ENCODE measurements around the gene APOBEC3H. TPM values are rescaled to one million over a fixed set of nuclear protein-coding genes. Genes with fewer than 3 reads are reported as not detected.

The APOBEC3H gene
- total RNA-seq, 1 experiment from 2014 or later: not detected

GRCh38 chr22:39091126-39092081 lies 5.6 kb upstream of the APOBEC3H start:
- POLR2A ChIA-PET (ENCODE audit: low non-redundant PET): no interaction called here
- Histone ChIP-seq H3K4me3 (ENCODE audit: low read depth, low read length, poor library complexity, severe bottlenecking) (no peak overlapping the region), H3K27me3 (replicated peaks; ENCODE audit: insufficient read depth, low read depth, low read length, poor library complexity) (no peaks in the 10 kb centered on the region), H3K9me3 (ENCODE audit: low read depth, low read length, poor library complexity, severe bottlenecking) (no peaks in the 10 kb centered on the region), H3K27ac (ENCODE audit: low read depth, low read length, poor library complexity, severe bottlenecking) (no peak overlapping the region), H3K4me1 (ENCODE audit: insufficient read depth, low read length, poor library complexity, severe bottlenecking) (no peaks in the 10 kb centered on the region), H3K36me3 (ENCODE audit: insufficient read depth, low read length, poor library complexity, severe bottlenecking) (no peaks in the 10 kb centered on the region)
- no peak for TF ChIP-seq EZH2 (IDR thresholded peaks at IDR 0.05; ENCODE audit: borderline replicate concordance, low read depth, low read length, poor library complexity, severe bottlenecking)
- no peak for TF ChIP-seq CTCF (conservative IDR thresholded peaks at IDR 0.05; ENCODE audit: low read depth, low read length)
- intact Hi-C loops (cut with micrococcal nuclease; ENCODE audit: unreplicated experiment): no loop called here
- CTCF ChIA-PET: no interaction called here
- DNase-seq (ENCODE audit: low spot score): no peak
- no TSS peak for BruUV-seq (replicated peaks)

- no peaks in the 10 kb centered on the region for H3K9me3 ChIP-seq (ENCODE audit: low read depth, low read length, poor library complexity, severe bottlenecking)
- intact Hi-C loops (cut with micrococcal nuclease; ENCODE audit: unreplicated experiment): no loop called here
- no peaks in the 10 kb centered on the region for H3K27me3 ChIP-seq (replicated peaks; ENCODE audit: insufficient read depth, low read depth, low read length, poor library complexity)
- H3K36me3 ChIP-seq (ENCODE audit: insufficient read depth, low read length, poor library complexity, severe bottlenecking): no peaks in the 10 kb centered on the region
- DNase-seq (ENCODE audit: low spot score): no peak
- ChIA-PET POLR2A (ENCODE audit: low non-redundant PET) (no interaction called here), CTCF (no interaction called here)
- H3K27ac ChIP-seq (ENCODE audit: low read depth, low read length, poor library complexity, severe bottlenecking): no peak overlapping the region
- no peaks in the 10 kb centered on the region for H3K4me1 ChIP-seq (ENCODE audit: insufficient read depth, low read length, poor library complexity, severe bottlenecking)
- no TSS peak for BruUV-seq (replicated peaks)
- no peak overlapping the region for H3K4me3 ChIP-seq (ENCODE audit: low read depth, low read length, poor library complexity, severe bottlenecking)
- TF ChIP-seq CTCF (conservative IDR thresholded peaks at IDR 0.05; ENCODE audit: low read depth, low read length) (no peak), EZH2 (IDR thresholded peaks at IDR 0.05; ENCODE audit: borderline replicate concordance, low read depth, low read length, poor library complexity, severe bottlenecking) (no peak)
Measured at GRCh38 chr22:39092111-39092862, 4.8 kb upstream of the APOBEC3H start.

- CTCF ChIA-PET: no interaction called here
- no TSS peak for BruUV-seq (replicated peaks)
- no peak overlapping the region for H3K27ac ChIP-seq (ENCODE audit: low read depth, low read length, poor library complexity, severe bottlenecking)
- no peak overlapping the region for H3K4me3 ChIP-seq (ENCODE audit: low read depth, low read length, poor library complexity, severe bottlenecking)
- no peaks in the 10 kb centered on the region for H3K27me3 ChIP-seq (replicated peaks; ENCODE audit: insufficient read depth, low read depth, low read length, poor library complexity)
- TF ChIP-seq EZH2 (IDR thresholded peaks at IDR 0.05; ENCODE audit: borderline replicate concordance, low read depth, low read length, poor library complexity, severe bottlenecking) (no peak), CTCF (conservative IDR thresholded peaks at IDR 0.05; ENCODE audit: low read depth, low read length) (no peak)
- H3K36me3 ChIP-seq (ENCODE audit: insufficient read depth, low read length, poor library complexity, severe bottlenecking): no peaks in the 10 kb centered on the region
- no peaks in the 10 kb centered on the region for H3K4me1 ChIP-seq (ENCODE audit: insufficient read depth, low read length, poor library complexity, severe bottlenecking)
- DNase-seq (ENCODE audit: low spot score): no peak
- POLR2A ChIA-PET (ENCODE audit: low non-redundant PET): no interaction called here
- intact Hi-C loops (cut with micrococcal nuclease; ENCODE audit: unreplicated experiment): no loop called here
- H3K9me3 ChIP-seq (ENCODE audit: low read depth, low read length, poor library complexity, severe bottlenecking): no peaks in the 10 kb centered on the region
Measured at GRCh38 chr22:39094717-39095389, 2.2 kb upstream of the APOBEC3H start.
